Measurements from ENCODE around the gene LCAT. TPM values are rescaled to one million over a fixed set of nuclear protein-coding genes. Genes with fewer than 3 reads are reported as not detected.

LCAT gene
- total RNA-seq, 1 donor from 2014 or later, result 1.6 TPM

GRCh38 chr16:67893743-67894399 lies 50.0 kb downstream of the LCAT start:
- DNase-seq (ENCODE audit: low read depth) (no peak), FAIRE-seq (no peak)
- Histone ChIP-seq H3K36me3 (ENCODE audit: control insufficient read depth, insufficient read depth, low read length) (peaks cover 2% of the 10 kb centered on the region), H3K4me3 (ENCODE audit: low read depth, low read length) (peak overlapping the region; percentile 98), H3K27me3 (ENCODE audit: control insufficient read depth, insufficient read depth, low read length) (no peaks in the 10 kb centered on the region)
- TF ChIP-seq CTCF (IDR thresholded peaks at IDR 0.05; ENCODE audit: insufficient read depth, low read length, severe bottlenecking), result no peak

GRCh38 chr16:67892899-67893742 lies 50.8 kb downstream of the LCAT start, which contains the start of gene PSKH1:
PSKH1 (plus strand) TSS chr16:67893254; CDS start chr16:67908750, 15,496 bp downstream.
- FAIRE-seq (no peak), DNase-seq (ENCODE audit: low read depth) (peak; percentile 82)
- no peaks in the 10 kb centered on the region for H3K27me3 ChIP-seq (ENCODE audit: control insufficient read depth, insufficient read depth, low read length)
- peaks cover 2% of the 10 kb centered on the region for H3K36me3 ChIP-seq (ENCODE audit: control insufficient read depth, insufficient read depth, low read length)
- TF ChIP-seq CTCF (IDR thresholded peaks at IDR 0.05; ENCODE audit: insufficient read depth, low read length, severe bottlenecking), result no peak
- peak within 1 kb of the TSS; percentile 98 for H3K4me3 ChIP-seq (ENCODE audit: low read depth, low read length)

DNA sequence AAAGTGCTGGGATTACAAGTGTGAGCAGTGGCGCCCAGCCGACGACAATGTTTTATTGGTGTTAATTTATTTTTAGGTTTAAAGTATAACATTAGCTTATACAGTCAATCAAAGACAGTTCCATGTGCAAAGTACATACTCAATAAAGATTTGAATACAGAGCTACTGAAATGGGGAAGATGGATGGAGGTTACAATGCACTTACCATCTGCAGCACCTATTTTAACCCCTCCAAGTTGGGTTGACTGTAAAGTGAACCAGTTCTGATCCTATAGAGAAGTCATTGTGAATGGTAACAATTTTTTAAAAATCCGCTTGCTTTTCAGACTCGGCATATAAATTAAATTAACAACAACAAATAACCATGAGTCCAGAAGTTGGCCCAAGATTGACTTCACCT lies 51.5 kb downstream of the LCAT start:
- DNase-seq (ENCODE audit: low read depth) (no peak), FAIRE-seq (no peak)
- Histone ChIP-seq H3K36me3 (ENCODE audit: control insufficient read depth, insufficient read depth, low read length) (peaks cover 2% of the 10 kb centered on the region), H3K27me3 (ENCODE audit: control insufficient read depth, insufficient read depth, low read length) (no peaks in the 10 kb centered on the region), H3K4me3 (ENCODE audit: low read depth, low read length) (no peak overlapping the region)
- no peak for TF ChIP-seq CTCF (IDR thresholded peaks at IDR 0.05; ENCODE audit: insufficient read depth, low read length, severe bottlenecking)

Other genes with a start within 250 kb of the LCAT start
- gene GFOD2, start 224.8 kb downstream of the LCAT start, total RNA-seq, result 17.9 and 23.6 TPM in 2 replicates
- gene RANBP10, start 137.6 kb downstream of the LCAT start, total RNA-seq, result 2.6 and 3.3 TPM in 2 replicates
- gene TSNAXIP1, start 137.2 kb downstream of the LCAT start, total RNA-seq, result under 0.01 and 0.13 TPM in 2 replicates
- 22.1 and 34.2 TPM in 2 replicates for gene THAP11, start 101.8 kb downstream of the LCAT start, total RNA-seq
- 42.6 and 98.6 TPM in 2 replicates for gene NUTF2, start 97.2 kb downstream of the LCAT start, total RNA-seq
- 10.3 and 10.9 TPM in 2 replicates for gene CENPT, start 96.4 kb downstream of the LCAT start, total RNA-seq
- gene EDC4, start 71.1 kb downstream of the LCAT start, total RNA-seq, result 26.9 and 35.6 TPM in 2 replicates
- gene NRN1L, start 59.2 kb downstream of the LCAT start, total RNA-seq, result not detected in 2 replicates
- 13.2 and 15.5 TPM in 2 replicates for gene PSKH1, start 50.9 kb downstream of the LCAT start, total RNA-seq
- 0.26 TPM in 2 replicates for gene CTRL, start 12.3 kb downstream of the LCAT start, total RNA-seq
- 16.3 and 23.7 TPM in 2 replicates for gene PSMB10, start 7.3 kb downstream of the LCAT start, total RNA-seq
- 20.5 and 35.2 TPM in 2 replicates for gene SLC12A4, start 24.5 kb upstream of the LCAT start, total RNA-seq
- not detected in 2 replicates for gene DPEP3, start 36.4 kb upstream of the LCAT start, total RNA-seq
- gene DPEP2, start 55.4 kb upstream of the LCAT start, total RNA-seq, result not detected in 2 replicates
- not detected in 2 replicates for gene DPEP2NB, start 71.8 kb upstream of the LCAT start, total RNA-seq
- 10.9 and 16.3 TPM in 2 replicates for gene DDX28, start 79.1 kb upstream of the LCAT start, total RNA-seq
- 23.7 and 24.1 TPM in 2 replicates for gene DUS2, start 79.2 kb upstream of the LCAT start, total RNA-seq
- 5.6 and 5.8 TPM in 2 replicates for gene NFATC3, start 141.2 kb upstream of the LCAT start, total RNA-seq